GM19452 (cell line): Measurements from ENCODE around the gene PXMP2.
"Not testable (repeated sequence)": the region's sequence is repeated elsewhere in the genome, so short reads cannot be mapped to it uniquely, and the experiment has no call there.

Experiments used
- ATAC-seq: cut with Tn5 transposase; IDR thresholded peaks from one replicate; pipeline ENCODE4 v1.9.1; 2021; ENCODE audit not compliant: unreplicated experiment

Gene PXMP2

GRCh38 chr12:132746613-132747012, 59.2 kb downstream of the PXMP2 start:
- no peak for ATAC-seq

DNA sequence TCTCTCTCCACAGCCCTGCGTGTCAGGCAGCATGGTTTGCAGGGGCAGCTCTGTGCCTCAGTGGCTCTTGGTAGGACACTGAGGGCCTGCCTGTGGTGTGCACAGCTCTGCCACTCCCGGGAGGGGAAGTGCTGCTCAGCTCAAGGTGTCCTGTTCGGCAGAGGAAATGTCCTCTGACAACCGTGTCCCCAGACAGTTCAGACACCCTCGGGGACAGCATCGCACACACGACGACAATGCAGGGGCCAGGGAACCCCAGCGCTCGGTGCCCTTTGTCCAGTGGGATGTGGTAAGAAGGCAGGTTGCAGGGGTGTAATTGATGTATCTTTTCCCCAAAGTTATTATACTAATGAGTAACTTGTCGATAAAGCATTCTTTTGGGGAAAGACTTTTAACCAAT, 60.0 kb downstream of the PXMP2 start:
- no peak for ATAC-seq

DNA sequence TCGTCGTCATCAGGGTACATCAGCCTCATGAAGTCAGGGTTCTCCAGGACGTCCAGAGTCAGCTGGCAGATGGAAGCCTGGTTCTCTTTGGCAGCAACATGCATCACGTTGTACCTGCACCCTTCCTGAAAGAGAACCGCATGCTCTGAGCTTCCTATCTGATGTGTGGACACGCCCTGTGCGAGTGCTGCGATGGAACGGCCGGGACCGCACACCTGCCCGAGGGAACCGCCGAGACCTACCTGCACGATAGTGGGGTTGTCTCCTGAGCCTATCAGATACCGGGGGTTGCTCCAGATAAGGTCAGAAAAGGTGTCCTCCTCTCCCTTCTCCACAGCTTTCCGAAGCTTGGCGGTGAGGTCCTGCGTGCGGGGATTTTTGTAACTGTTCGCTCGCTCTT, 60.5 kb downstream of the PXMP2 start:
- ATAC-seq = no peak

GRCh38 chr12:132748319-132748718, 60.9 kb downstream of the PXMP2 start:
- no peak for ATAC-seq

DNA sequence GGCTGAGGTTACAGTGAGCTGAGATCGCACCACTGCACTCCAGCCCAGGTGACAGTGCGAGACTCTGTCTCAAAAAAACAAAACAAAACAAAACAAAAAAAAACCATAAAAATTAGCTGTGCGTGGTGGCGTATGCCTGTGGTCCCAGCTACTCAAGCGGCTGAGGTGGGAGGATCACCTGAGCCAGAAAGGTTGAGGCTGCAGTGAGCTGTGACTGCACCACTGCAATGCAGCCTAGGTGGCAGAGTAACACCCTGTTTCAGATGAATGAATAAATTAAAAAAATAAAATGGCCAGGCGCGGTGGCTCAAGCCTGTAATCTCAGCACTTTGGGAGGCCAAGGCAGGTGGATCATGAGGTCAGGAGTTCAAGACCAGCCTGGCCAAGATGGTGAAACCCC, 66.3 kb downstream of the PXMP2 start:
- not testable (repeated sequence) for ATAC-seq

- no peak for ATAC-seq
Observed at GRCh38 chr12:132754160-132754932, 67.0 kb downstream of the PXMP2 start.
